NB4 (cell line): Measurements from ENCODE around the gene CXCR6.

Experiments
- DNase-seq: peaks from one replicate; pipeline ENCODE4 v3.0.0; 2010; ENCODE audit warnings: low read depth
- H3K4me3 ChIP-seq: one replicate; pipeline ENCODE4 v1.5.1; 2011; ENCODE audit warnings: mild to moderate bottlenecking, low read depth, low read length, moderate library complexity
- MAX ChIP-seq: IDR thresholded peaks from 2 replicates; pipeline ENCODE4 v1.6.1; 2011; ENCODE audit warnings: low read depth, low read length
- MYC ChIP-seq: IDR thresholded peaks from 2 replicates; pipeline ENCODE4 v1.6.1; 2011; ENCODE audit warnings: low read depth, low read length
- POLR2A ChIP-seq: IDR thresholded peaks from 2 replicates; pipeline ENCODE4 v1.6.1; 2011; ENCODE audit warnings: mild to moderate bottlenecking; ENCODE audit not compliant: insufficient read length; ENCODE audit errors: extremely low read depth
- TF ChIP-seq, protein P1 (sequence below): IDR thresholded peaks from one replicate; pipeline ENCODE4 v1.5.1; 2012; ENCODE audit warnings: low read depth, low read length

Gene CXCR6

GRCh38 chr3:45965253-45965652 is 22.0 kb downstream of the CXCR6 start:
- DNase-seq, result no peak
- H3K4me3 ChIP-seq, result no peak overlapping the region
- TF ChIP-seq, protein P1, sequence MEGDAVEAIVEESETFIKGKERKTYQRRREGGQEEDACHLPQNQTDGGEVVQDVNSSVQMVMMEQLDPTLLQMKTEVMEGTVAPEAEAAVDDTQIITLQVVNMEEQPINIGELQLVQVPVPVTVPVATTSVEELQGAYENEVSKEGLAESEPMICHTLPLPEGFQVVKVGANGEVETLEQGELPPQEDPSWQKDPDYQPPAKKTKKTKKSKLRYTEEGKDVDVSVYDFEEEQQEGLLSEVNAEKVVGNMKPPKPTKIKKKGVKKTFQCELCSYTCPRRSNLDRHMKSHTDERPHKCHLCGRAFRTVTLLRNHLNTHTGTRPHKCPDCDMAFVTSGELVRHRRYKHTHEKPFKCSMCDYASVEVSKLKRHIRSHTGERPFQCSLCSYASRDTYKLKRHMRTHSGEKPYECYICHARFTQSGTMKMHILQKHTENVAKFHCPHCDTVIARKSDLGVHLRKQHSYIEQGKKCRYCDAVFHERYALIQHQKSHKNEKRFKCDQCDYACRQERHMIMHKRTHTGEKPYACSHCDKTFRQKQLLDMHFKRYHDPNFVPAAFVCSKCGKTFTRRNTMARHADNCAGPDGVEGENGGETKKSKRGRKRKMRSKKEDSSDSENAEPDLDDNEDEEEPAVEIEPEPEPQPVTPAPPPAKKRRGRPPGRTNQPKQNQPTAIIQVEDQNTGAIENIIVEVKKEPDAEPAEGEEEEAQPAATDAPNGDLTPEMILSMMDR, result no peak
- TF ChIP-seq MYC, result no peak
- TF ChIP-seq MAX, result no peak
- TF ChIP-seq POLR2A, result no peak

DNA sequence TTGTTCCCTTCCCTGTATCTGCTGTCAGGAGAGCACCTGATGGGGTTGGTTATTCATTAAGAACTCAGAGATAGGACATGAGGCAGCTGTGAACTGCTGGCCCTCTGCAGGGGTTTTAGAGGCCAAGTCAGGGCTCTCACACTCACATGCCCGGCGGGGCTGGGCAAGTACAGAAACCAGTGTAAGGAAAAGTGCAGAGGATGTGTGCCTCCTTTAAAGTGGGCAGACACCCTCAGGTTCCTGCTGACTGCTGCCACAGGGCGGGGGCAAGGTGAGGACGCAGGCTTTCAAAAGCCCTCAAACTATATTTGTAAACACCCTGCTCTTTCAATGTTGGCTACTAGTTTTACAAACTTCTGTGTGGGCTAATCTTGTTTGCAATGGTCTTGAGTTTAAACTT is 22.4 kb downstream of the CXCR6 start:
- H3K4me3 ChIP-seq, result no peak overlapping the region
- TF ChIP-seq POLR2A, result no peak
- no peak for TF ChIP-seq MYC
- DNase-seq, result no peak

GRCh38 chr3:45966371-45966791 is 23.1 kb downstream of the CXCR6 start:
- DNase-seq, result no peak
- H3K4me3 ChIP-seq, result no peak overlapping the region
- TF ChIP-seq, protein P1, result no peak
- no peak for TF ChIP-seq MYC
- no peak for TF ChIP-seq MAX
- TF ChIP-seq POLR2A, result no peak

- H3K4me3 ChIP-seq, result no peak overlapping the region
- TF ChIP-seq, protein P1, result no peak
- TF ChIP-seq POLR2A (no peak), MAX (no peak), MYC (no peak)
- no peak for DNase-seq
Measured at GRCh38 chr3:45966950-45967640, 23.8 kb downstream of the CXCR6 start.

- TF ChIP-seq MYC (no peak), POLR2A (no peak), MAX (no peak)
- TF ChIP-seq, protein P1, result no peak
- H3K4me3 ChIP-seq, result no peak overlapping the region
- no peak for DNase-seq
Measured at GRCh38 chr3:45967724-45968123, 24.5 kb downstream of the CXCR6 start.

DNA sequence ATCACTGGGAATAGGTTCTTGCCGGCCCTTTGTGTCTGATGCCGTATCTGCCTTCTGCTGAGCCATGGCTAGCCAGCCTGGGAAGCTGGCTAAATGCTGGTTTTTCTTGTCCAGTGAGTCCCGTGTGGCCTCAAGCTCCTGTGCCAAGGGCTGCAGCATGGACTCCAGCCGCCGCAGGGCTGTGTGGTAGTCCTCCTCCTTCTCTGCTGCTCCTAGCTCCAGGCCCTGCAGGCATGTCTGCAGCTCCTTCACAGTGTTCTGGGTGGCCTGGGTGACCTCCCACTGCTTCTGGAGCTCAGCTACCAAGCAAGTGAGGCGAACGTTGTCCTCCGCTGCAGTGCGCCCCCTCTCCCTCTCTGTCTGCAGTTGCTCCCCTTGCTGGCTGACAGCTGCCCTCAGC is 24.9 kb downstream of the CXCR6 start:
- no peak for DNase-seq
- no peak for TF ChIP-seq MAX
- no peak overlapping the region for H3K4me3 ChIP-seq

DNA sequence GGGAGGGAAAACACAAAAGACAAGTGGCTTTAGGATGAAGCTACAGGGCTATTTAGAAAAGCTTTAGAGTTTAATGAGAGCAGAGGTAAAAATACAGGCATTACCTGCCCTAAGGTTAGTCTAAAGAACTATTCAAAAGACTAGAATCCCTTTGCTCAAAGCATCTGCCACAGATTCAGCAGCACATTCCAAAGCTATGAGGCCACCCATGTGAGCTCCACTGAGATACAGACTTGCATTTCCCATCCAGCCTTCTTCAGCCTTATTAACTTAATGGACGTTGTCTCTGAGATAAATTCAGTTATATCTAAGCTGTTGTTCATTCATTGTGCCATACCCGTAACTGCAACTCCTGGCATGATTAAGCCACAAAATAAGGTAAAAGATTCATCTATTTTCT is 25.4 kb downstream of the CXCR6 start:
- H3K4me3 ChIP-seq, result no peak overlapping the region
- no peak for TF ChIP-seq MAX
- DNase-seq, result no peak
